Hepatocyte (in vitro differentiated cells): ENCODE data around the gene TAF1D.

Experiments
- EZH2 ChIP-seq: fragments of 200-600 bp; sonication (generic); IDR thresholded peaks from 2 replicates; pipeline ENCODE4 v1.6.1; 2016; ENCODE audit warnings: antibody characterized with exemption, mild to moderate bottlenecking, borderline replicate concordance
- EZH2phosphoT487 ChIP-seq: fragments of 200-600 bp; sonication (generic); IDR thresholded peaks from one replicate; pipeline ENCODE4 v1.6.1; 2018; ENCODE audit warnings: antibody characterized with exemption, mild to moderate bottlenecking, low read depth, moderate library complexity; ENCODE audit not compliant: unreplicated experiment, severe bottlenecking
- TF ChIP-seq, protein P1 (sequence below): fragments of 200-600 bp; sonication (generic); IDR thresholded peaks from 2 replicates; pipeline ENCODE4 v1.5.1; 2016; ENCODE audit warnings: antibody characterized with exemption, mild to moderate bottlenecking; ENCODE audit not compliant: poor library complexity

DNA sequence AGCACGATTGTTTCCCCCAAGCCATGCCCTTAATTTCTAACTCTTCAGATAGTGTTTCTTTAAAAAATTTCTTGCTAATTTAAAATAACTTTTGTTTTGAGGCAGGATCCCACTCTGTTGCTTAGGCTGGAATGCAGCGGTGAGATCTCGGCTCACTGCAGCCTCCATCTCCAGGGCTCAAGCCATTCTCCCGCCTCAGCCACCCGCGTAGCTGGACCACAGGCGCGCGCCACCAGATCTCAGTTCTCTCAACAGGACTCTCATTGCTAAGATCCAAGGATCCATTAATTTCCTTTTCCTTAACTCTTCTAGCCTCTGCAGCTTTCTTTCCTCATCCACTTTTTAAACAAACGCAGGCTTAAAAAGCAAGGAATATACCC lies 42.5 kb upstream of the TAF1D start:
- TF ChIP-seq, protein P1, sequence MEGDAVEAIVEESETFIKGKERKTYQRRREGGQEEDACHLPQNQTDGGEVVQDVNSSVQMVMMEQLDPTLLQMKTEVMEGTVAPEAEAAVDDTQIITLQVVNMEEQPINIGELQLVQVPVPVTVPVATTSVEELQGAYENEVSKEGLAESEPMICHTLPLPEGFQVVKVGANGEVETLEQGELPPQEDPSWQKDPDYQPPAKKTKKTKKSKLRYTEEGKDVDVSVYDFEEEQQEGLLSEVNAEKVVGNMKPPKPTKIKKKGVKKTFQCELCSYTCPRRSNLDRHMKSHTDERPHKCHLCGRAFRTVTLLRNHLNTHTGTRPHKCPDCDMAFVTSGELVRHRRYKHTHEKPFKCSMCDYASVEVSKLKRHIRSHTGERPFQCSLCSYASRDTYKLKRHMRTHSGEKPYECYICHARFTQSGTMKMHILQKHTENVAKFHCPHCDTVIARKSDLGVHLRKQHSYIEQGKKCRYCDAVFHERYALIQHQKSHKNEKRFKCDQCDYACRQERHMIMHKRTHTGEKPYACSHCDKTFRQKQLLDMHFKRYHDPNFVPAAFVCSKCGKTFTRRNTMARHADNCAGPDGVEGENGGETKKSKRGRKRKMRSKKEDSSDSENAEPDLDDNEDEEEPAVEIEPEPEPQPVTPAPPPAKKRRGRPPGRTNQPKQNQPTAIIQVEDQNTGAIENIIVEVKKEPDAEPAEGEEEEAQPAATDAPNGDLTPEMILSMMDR: no peak
- TF ChIP-seq EZH2 (no peak), EZH2phosphoT487 (no peak)
